SK-N-SH treated with all-trans-retinoic acid at 6 μM for 48 hours (cell line): ENCODE data around the gene DPAGT1.
A peak's percentile ranks its signal among the peaks of the same experiment; 100 is the strongest.

ENCODE experiments used
- ATAC-seq: fragments of 200-7000 bp; cut with Tn5 transposase; 3 replicates; pipeline ENCODE4 v1.9.1; 2020; ENCODE audit warnings: mild to moderate bottlenecking, moderate library complexity
- ARNTL ChIP-seq: fragments of 450-650 bp; formaldehyde crosslinking; IDR thresholded peaks from 2 replicates; pipeline ENCODE4 v1.5.0; 2020; ENCODE audit warnings: low read depth, mild to moderate bottlenecking, moderate library complexity, borderline replicate concordance
- BACH2 ChIP-seq: fragments of 250-450 bp; sonication (Bioruptor Pico); IDR thresholded peaks from 2 replicates; pipeline ENCODE4 v1.9.0; 2021; ENCODE audit warnings: mild to moderate bottlenecking, borderline replicate concordance
- CSDC2 ChIP-seq: fragments of 250-450 bp; sonication (Bioruptor Pico); IDR thresholded peaks from 2 replicates; pipeline ENCODE4 v1.5.0; 2020; ENCODE audit warnings: mild to moderate bottlenecking, moderate library complexity
- ESRRG ChIP-seq: fragments of 250-450 bp; sonication (Bioruptor Pico); IDR thresholded peaks from 2 replicates; pipeline ENCODE4 v1.6.1; 2021; ENCODE audit warnings: mild to moderate bottlenecking
- GLIS3 ChIP-seq: fragments of 250-450 bp; sonication (Bioruptor Pico); IDR thresholded peaks from 2 replicates; pipeline ENCODE4 v1.5.0; 2020; ENCODE audit warnings: mild to moderate bottlenecking, moderate library complexity
- ISL1 ChIP-seq: fragments of 250-450 bp; sonication (Bioruptor Pico); IDR thresholded peaks from 2 replicates; pipeline ENCODE4 v2.1.2; 2022; ENCODE audit warnings: mild to moderate bottlenecking, moderate library complexity
- OSR1 ChIP-seq: fragments of 250-450 bp; sonication (Bioruptor Pico); IDR thresholded peaks from 2 replicates; pipeline ENCODE4 v1.8.0; 2022; ENCODE audit warnings: moderate library complexity, mild to moderate bottlenecking, inconsistent platforms
- SNAI2 ChIP-seq: fragments of 250-450 bp; sonication (Bioruptor Pico); IDR thresholded peaks from 2 replicates; pipeline ENCODE4 v1.5.0; 2020; ENCODE audit warnings: mild to moderate bottlenecking, moderate library complexity
- TCF4 ChIP-seq: fragments of 250-450 bp; sonication (Bioruptor Pico); IDR thresholded peaks from 2 replicates; pipeline ENCODE4 v1.8.0; 2021; ENCODE audit warnings: mild to moderate bottlenecking, moderate library complexity, borderline replicate concordance
- TOX ChIP-seq: fragments of 250-450 bp; sonication (Bioruptor Pico); IDR thresholded peaks from 2 replicates; pipeline ENCODE4 v1.8.0; 2021; ENCODE audit warnings: mild to moderate bottlenecking, moderate library complexity, borderline replicate concordance
- ZC3H10 ChIP-seq: fragments of 250-450 bp; sonication (Bioruptor Pico); IDR thresholded peaks from 2 replicates; pipeline ENCODE4 v1.5.1; 2021; ENCODE audit warnings: mild to moderate bottlenecking, moderate library complexity
- ZFP3 ChIP-seq: fragments of 250-450 bp; sonication (Bioruptor Pico); IDR thresholded peaks from 2 replicates; pipeline ENCODE4 v1.5.0; 2020; ENCODE audit warnings: mild to moderate bottlenecking, moderate library complexity
- ZFP30 ChIP-seq: fragments of 450-650 bp; formaldehyde crosslinking; IDR thresholded peaks from 2 replicates; pipeline ENCODE4 v1.5.0; 2022; ENCODE audit warnings: mild to moderate bottlenecking, moderate library complexity
- ZNF565 ChIP-seq: fragments of 450-650 bp; formaldehyde crosslinking; conservative IDR thresholded peaks from 2 replicates; pipeline ENCODE4 v1.5.0; 2020; ENCODE audit warnings: low read depth, mild to moderate bottlenecking, moderate library complexity
- ZNF70 ChIP-seq: fragments of 450-650 bp; formaldehyde crosslinking; IDR thresholded peaks from 2 replicates; pipeline ENCODE4 v1.5.0; 2020; ENCODE audit warnings: mild to moderate bottlenecking, moderate library complexity
- ZNF8 ChIP-seq: fragments of 450-650 bp; formaldehyde crosslinking; IDR thresholded peaks from 2 replicates; pipeline ENCODE4 v1.5.0; 2020; ENCODE audit warnings: mild to moderate bottlenecking, moderate library complexity
- TF ChIP-seq, protein P1 (sequence below): fragments of 250-450 bp; sonication (Bioruptor Pico); IDR thresholded peaks from 2 replicates; pipeline ENCODE4 v1.8.0; 2021; ENCODE audit warnings: low read depth, mild to moderate bottlenecking, moderate library complexity, borderline replicate concordance
- TF ChIP-seq, protein P2 (sequence below): fragments of 250-450 bp; sonication (Bioruptor Pico); IDR thresholded peaks from 2 replicates; pipeline ENCODE4 v1.8.0; 2020; ENCODE audit warnings: mild to moderate bottlenecking, moderate library complexity, borderline replicate concordance
- TF ChIP-seq, protein P3 (sequence below): fragments of 250-450 bp; sonication (Bioruptor Pico); IDR thresholded peaks from 2 replicates; pipeline ENCODE4 v1.5.1; 2020; ENCODE audit warnings: low read depth, mild to moderate bottlenecking, moderate library complexity
- TF ChIP-seq, protein P4 (sequence below): fragments of 250-450 bp; sonication (Bioruptor Pico); IDR thresholded peaks from 2 replicates; pipeline ENCODE4 v1.5.0; 2020; ENCODE audit warnings: mild to moderate bottlenecking, moderate library complexity
- TF ChIP-seq, protein P5 (sequence below): fragments of 250-450 bp; sonication (Bioruptor Pico); IDR thresholded peaks from 2 replicates; pipeline ENCODE4 v1.5.1; 2021; ENCODE audit warnings: mild to moderate bottlenecking, moderate library complexity

Gene DPAGT1

DNA sequence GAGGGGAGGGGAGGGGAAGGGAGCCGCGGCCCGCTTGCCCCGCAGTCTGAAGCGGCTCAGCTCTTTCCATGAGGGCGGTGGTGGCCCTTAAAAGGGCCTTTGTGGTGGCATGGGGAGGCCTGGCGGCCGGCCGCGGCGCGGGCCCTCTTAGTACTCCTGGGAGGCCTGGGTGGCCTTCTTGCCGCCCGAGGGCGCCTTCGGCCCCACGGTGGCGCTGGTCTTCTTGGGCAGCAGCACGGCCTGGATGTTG is 6.9 kb downstream of the DPAGT1 start (continued):
- TF ChIP-seq, protein P1, sequence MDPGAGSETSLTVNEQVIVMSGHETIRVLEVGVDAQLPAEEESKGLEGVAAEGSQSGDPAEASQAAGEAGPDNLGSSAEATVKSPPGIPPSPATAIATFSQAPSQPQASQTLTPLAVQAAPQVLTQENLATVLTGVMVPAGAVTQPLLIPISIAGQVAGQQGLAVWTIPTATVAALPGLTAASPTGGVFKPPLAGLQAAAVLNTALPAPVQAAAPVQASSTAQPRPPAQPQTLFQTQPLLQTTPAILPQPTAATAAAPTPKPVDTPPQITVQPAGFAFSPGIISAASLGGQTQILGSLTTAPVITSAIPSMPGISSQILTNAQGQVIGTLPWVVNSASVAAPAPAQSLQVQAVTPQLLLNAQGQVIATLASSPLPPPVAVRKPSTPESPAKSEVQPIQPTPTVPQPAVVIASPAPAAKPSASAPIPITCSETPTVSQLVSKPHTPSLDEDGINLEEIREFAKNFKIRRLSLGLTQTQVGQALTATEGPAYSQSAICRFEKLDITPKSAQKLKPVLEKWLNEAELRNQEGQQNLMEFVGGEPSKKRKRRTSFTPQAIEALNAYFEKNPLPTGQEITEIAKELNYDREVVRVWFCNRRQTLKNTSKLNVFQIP: no peak
- no peak for TF ChIP-seq ZFP3
- no peak for TF ChIP-seq ZNF8
- TF ChIP-seq ESRRG (CRISPR knock-in tag): no peak
- TF ChIP-seq, all 23 proteins: peak for 0

DNA sequence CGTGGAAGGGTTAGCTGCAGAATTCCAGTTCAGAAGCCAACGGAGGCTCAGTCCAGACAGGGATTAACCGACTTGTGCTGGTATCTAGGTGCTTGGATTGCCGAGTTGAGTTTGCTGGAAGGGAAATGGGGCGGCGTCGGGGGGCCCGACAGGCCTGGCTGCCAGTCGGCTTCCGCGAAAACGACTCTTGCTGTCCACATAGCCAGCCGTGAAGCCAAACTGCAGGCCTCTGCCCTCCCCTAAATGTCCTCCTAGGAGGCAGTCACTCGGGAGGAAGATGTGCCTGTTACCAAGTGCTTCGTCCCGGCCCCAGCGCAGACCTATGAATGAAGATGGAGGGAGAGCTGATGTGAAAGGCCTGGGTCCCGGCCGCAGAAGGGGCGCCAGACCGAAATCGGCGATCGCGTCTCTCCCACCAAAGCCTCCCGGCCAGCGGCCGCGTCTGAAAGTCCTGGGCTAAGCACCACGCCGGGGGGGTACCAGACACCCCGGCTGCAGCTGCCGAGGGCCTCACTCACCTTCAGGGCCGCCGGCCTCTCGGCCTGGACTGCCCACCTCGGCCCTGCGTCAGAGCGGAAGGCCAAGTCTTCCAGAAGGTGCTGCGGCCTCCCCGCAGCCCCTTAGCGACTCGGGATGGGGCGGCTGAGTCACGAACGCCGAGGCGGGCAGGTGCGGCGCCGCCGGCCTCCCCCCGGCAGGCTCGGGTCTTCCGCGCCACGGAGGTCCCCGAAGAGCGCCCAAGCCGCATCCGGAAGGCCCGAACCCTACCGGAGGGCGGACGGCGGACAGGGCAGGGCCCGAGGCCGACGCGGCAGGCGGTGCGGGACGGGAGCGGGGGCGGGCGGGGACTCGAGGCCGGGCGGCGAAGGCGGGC is 7.5 kb downstream of the DPAGT1 start:
- TF ChIP-seq, protein P2, sequence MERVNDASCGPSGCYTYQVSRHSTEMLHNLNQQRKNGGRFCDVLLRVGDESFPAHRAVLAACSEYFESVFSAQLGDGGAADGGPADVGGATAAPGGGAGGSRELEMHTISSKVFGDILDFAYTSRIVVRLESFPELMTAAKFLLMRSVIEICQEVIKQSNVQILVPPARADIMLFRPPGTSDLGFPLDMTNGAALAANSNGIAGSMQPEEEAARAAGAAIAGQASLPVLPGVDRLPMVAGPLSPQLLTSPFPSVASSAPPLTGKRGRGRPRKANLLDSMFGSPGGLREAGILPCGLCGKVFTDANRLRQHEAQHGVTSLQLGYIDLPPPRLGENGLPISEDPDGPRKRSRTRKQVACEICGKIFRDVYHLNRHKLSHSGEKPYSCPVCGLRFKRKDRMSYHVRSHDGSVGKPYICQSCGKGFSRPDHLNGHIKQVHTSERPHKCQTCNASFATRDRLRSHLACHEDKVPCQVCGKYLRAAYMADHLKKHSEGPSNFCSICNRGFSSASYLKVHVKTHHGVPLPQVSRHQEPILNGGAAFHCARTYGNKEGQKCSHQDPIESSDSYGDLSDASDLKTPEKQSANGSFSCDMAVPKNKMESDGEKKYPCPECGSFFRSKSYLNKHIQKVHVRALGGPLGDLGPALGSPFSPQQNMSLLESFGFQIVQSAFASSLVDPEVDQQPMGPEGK (CRISPR knock-in tag): no peak
- TF ChIP-seq ISL1 (CRISPR knock-in tag) (no peak), ARNTL (no peak), ZNF565 (CRISPR knock-in tag) (no peak), TOX (CRISPR knock-in tag) (no peak), ZNF70 (CRISPR knock-in tag) (no peak), SNAI2 (CRISPR knock-in tag) (no peak), CSDC2 (CRISPR knock-in tag) (no peak), ZNF8 (no peak), TCF4 (CRISPR knock-in tag) (no peak), ESRRG (CRISPR knock-in tag) (no peak)
- TF ChIP-seq, protein P3, sequence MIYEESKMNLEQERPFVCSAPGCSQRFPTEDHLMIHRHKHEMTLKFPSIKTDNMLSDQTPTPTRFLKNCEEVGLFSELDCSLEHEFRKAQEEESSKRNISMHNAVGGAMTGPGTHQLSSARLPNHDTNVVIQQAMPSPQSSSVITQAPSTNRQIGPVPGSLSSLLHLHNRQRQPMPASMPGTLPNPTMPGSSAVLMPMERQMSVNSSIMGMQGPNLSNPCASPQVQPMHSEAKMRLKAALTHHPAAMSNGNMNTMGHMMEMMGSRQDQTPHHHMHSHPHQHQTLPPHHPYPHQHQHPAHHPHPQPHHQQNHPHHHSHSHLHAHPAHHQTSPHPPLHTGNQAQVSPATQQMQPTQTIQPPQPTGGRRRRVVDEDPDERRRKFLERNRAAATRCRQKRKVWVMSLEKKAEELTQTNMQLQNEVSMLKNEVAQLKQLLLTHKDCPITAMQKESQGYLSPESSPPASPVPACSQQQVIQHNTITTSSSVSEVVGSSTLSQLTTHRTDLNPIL (CRISPR knock-in tag): no peak
- peak; percentile 24 for ATAC-seq

DNA sequence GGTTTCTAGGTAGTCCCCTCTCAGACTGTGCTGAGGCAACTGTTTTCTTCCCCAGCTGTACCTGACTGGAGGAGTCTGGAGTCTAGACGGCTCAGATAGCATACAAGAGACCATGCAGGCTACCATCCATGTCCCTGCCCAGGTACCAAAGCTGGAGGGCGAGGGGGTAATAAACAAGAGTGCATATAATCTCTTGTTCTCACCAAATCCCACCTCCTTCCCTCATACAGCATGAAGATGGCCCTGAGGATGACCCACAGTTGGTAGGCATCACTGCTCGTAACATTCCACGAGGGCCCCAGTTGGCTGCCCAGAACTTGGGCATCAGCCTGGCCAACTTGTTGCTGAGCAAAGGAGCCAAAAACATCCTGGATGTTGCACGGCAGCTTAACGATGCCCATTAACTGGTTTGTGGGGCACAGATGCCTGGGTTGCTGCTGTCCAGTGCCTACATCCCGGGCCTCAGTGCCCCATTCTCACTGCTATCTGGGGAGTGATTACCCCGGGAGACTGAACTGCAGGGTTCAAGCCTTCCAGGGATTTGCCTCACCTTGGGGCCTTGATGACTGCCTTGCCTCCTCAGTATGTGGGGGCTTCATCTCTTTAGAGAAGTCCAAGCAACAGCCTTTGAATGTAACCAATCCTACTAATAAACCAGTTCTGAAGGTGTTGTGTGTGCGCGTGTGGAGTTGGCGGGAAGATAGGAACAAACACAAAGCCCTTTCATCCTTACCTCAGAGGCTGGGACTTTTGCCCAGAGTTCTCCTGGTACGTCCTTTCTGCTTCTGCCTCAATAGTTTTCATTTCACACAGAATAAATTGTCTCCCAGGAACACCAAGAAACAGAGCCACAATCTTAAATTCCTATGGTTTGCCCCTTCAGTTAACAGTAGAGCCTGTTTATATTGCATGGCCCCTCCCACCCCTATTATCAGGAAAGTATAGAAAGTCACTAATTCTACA is 8.5 kb downstream of the DPAGT1 start:
- no peak for ATAC-seq

More for the DNA sequence above, 8.5 kb downstream of the DPAGT1 start:
- TF ChIP-seq SNAI2 (CRISPR knock-in tag): no peak
- no peak for TF ChIP-seq CSDC2 (CRISPR knock-in tag)
- TF ChIP-seq, protein P4, sequence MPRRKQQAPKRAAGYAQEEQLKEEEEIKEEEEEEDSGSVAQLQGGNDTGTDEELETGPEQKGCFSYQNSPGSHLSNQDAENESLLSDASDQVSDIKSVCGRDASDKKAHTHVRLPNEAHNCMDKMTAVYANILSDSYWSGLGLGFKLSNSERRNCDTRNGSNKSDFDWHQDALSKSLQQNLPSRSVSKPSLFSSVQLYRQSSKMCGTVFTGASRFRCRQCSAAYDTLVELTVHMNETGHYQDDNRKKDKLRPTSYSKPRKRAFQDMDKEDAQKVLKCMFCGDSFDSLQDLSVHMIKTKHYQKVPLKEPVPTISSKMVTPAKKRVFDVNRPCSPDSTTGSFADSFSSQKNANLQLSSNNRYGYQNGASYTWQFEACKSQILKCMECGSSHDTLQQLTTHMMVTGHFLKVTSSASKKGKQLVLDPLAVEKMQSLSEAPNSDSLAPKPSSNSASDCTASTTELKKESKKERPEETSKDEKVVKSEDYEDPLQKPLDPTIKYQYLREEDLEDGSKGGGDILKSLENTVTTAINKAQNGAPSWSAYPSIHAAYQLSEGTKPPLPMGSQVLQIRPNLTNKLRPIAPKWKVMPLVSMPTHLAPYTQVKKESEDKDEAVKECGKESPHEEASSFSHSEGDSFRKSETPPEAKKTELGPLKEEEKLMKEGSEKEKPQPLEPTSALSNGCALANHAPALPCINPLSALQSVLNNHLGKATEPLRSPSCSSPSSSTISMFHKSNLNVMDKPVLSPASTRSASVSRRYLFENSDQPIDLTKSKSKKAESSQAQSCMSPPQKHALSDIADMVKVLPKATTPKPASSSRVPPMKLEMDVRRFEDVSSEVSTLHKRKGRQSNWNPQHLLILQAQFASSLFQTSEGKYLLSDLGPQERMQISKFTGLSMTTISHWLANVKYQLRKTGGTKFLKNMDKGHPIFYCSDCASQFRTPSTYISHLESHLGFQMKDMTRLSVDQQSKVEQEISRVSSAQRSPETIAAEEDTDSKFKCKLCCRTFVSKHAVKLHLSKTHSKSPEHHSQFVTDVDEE (CRISPR knock-in tag): no peak
- no peak for TF ChIP-seq ZFP30 (CRISPR knock-in tag)
- TF ChIP-seq ZC3H10 (CRISPR knock-in tag): no peak
- TF ChIP-seq GLIS3 (CRISPR knock-in tag): no peak
- TF ChIP-seq ZNF565 (CRISPR knock-in tag): no peak
- TF ChIP-seq, protein P5, sequence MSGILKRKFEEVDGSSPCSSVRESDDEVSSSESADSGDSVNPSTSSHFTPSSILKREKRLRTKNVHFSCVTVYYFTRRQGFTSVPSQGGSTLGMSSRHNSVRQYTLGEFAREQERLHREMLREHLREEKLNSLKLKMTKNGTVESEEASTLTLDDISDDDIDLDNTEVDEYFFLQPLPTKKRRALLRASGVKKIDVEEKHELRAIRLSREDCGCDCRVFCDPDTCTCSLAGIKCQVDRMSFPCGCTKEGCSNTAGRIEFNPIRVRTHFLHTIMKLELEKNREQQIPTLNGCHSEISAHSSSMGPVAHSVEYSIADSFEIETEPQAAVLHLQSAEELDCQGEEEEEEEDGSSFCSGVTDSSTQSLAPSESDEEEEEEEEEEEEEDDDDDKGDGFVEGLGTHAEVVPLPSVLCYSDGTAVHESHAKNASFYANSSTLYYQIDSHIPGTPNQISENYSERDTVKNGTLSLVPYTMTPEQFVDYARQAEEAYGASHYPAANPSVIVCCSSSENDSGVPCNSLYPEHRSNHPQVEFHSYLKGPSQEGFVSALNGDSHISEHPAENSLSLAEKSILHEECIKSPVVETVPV (CRISPR knock-in tag): no peak
- TF ChIP-seq BACH2 (CRISPR knock-in tag): no peak
- TF ChIP-seq ARNTL: no peak
- TF ChIP-seq OSR1: no peak
- TF ChIP-seq, protein P3 (CRISPR knock-in tag): no peak
- no peak for TF ChIP-seq TOX (CRISPR knock-in tag)
- no peak for TF ChIP-seq ESRRG (CRISPR knock-in tag)
- no peak for TF ChIP-seq TCF4 (CRISPR knock-in tag)
